GM19035 (cell line): ENCODE results near the gene NINL.
"Not testable (repeated sequence)": the region's sequence is repeated elsewhere in the genome, so short reads cannot be mapped to it uniquely, and the experiment has no call there.

Experiments
- ATAC-seq: cut with Tn5 transposase; IDR thresholded peaks from one replicate; pipeline ENCODE4 v1.9.1; 2021; ENCODE audit not compliant: unreplicated experiment

NINL gene

DNA sequence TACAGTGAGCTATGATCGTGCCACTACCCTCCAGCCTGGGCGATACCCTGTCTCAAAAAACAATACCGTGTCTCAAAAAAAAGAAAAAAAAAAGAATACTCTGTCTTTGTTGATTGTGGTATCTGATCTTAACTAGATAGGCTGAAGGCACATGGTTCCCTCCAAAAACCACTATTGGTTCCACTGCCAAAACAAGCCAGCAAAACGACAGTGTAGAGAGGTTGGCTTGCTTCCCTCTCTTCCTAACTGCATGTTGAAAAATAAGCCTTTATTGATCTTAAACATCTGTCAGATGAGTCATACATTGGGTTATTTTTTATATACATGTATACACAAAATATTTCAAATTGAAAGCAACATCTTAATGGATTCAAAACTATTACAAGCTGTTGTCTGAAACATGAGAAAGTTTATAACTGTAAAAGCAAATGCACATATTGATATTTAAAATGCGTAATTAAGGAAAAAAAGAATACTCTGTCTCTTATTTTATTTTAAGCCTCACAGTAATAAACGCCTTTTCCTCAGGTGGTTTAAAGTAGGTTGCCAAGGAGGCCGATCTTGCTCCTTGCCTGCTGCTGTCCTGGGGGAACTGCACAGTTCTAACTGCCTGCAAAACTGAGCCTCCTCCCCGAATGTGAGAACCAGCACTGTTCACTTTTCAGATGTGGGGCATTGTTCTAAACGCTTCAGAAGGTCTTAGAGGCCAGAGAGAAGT is 7.0 kb upstream of the NINL start:
- ATAC-seq: no peak

DNA sequence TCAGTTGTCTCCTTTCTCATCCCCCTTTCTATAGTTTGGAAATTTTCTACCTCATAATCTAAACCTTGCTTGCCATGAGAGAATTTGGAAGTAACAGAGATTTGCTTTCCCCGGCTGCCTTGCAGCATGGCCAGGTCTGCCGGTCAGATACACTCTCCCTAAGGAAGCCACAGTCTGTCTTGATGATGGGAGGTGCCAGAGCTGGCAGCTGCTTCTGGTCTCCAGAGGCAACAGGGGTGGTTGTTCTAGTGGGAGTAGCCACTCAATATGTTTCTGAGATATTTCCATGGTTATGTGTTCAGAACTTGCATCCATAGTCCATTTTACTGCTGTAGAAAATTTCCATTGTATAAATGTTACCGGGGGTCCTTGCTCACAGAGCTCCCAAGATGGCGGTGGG is 5.4 kb upstream of the NINL start:
- not testable (repeated sequence) for ATAC-seq

DNA sequence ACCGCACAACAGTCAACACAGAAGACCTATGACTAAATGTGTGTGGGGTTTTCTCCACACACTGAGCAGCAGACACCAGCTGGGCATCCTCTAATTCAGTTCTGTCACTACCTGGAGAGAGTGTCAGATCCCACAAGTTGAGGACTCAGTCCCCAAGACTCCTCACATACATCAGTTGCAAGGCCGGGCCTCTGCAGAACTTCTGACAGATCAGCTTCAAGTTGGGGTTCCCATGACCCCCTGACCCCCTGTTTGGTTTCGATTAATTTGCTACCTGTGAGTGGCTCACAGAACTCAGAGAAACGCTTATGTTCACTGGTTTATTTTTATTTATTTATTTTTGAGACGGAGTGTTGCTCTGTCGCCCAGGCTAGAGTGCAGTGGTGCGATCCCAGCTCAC is 3.2 kb upstream of the NINL start:
- ATAC-seq: no peak

DNA sequence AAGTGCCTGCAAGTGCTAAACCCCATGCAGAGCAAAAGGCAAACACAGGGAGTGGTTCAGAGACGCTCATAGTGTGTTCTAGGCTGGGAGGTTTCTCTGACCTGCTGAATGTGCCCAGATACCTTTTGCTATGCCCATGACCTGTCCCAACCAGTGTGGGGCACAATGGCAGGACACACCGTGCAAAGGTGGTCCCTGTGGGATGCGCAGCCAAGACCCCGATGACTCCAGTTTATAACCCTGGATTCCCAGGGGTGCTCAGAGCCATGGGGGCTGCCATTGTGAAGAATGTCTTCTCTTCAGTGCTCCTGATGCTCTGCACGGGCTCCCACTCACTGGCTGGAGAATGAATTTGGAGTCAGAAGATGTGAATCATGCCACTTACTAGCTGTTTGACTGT is 2.2 kb upstream of the NINL start:
- ATAC-seq: no peak

DNA sequence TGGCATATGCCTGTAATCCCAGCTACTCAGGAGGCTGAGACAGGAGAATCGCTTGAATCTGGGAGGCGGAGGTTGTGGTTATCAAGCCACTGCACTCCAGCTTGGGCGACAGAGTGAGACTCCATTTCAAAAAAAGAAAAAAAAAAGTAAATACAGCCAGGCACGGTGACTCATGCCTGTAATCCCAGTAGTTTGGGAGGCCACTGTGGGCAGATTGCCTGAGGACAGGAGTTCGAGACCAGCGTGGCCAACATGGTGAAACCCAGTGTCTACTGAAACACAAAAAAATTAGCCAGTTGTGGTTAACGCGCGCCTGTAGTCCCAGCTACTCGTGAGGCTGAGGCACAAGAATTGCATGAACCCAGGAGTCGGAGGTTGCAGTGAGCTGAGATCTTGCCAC is 1.5 kb upstream of the NINL start:
- no peak for ATAC-seq

DNA sequence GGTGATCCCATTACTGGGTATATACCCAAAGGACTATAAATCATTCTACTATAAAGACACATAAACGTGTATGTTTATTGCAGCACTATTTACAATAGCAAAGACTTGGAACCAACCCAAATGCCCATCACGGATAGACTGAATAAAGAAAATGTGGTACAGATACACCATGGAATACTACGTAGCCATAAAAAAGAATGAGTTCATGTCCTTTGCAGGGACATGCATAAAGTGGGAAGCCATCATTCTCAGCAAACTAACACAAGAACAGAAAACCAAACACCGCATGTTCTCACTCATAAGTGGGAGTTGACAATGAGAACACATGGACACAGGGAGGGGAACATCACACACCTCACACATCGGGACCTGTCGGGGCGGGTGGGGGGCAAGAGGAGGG is 1.7 kb downstream of the NINL start:
- not testable (repeated sequence) for ATAC-seq

DNA sequence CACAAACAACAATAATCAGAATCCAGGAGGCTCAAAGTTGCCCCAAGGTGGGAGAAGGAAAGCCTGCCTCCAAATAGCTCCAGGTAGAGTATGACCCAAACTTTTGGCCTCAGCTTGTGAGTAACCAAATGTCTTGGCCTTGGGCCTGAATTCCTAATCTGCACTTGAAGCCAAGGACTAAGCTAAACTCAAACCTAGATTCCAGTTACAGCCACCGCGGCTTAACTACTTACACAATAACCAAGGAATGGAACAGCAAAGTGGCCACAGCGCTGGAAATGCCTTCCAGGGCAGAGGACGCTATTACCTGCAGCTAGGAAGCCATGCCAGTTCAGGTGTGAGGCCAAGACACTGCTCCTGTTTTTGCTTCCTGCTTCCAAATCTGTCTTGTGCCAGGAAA is 4.6 kb downstream of the NINL start:
- ATAC-seq: no peak

DNA sequence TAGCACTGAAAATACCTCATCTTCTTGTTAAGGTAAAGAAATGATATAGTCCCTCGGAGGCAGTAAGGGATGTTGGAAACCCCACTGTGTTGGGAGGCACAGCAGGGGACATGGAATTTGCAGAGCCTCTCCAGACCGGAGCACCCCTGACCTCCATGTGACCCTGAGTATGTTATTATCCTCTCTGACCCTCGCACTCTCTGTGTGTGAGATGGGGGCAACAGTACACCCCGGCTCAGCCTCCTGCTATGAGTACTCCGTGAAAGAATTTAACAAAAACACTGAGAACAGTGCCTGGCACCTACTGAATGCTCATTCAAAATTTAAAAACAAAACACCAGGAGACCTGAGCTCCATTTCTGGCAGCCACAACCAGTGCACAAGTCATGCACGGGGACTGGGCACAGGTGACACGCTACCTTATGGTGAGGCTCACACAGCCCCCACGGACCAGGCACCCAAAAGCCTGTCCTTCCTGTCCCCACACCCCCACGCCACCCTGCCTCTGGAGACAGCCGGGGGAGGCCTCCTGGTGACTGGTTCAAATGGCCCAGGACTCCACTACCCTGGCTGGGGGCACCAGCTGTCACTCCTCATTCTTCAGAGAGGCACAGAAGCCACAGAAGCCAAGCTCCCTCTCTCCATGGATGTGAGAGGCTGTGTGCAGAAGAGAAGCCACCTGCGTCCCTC is 6.1 kb downstream of the NINL start:
- ATAC-seq: no peak

DNA sequence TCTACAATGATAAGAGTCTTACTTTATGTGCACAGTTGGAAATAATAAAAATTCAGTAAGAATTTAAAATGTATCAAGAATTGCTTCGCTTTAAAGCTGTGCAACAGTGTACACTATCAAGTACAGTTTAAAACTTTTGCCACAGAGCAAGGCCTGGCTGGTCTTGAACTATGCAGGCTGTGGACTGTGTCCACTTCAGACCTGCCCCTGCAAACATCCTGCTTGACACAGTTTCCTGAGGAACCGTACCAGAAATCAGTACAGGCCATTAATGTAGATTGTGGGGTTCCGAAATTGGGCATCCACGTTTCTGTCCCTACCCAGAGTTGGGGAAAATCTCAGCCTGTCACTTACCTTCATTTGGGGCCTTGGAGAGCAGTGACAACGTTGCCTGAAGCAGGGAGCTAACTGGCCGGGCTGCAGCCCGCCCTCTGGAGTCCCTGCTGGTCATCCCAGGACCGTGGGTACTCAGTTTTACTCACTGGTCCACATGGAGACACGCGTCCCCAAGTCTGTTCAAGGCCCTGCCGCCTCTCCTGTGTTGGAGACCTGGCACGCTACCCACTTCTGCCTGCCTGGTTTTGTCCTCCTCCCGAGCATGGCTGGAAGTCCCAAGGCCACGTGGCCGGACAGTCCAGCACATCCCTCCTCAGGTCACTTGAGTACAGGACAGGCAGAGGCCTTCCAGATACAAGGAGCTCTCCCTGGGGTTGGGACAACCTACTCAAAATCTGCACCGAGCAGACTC is 8.4 kb downstream of the NINL start:
- no peak for ATAC-seq

DNA sequence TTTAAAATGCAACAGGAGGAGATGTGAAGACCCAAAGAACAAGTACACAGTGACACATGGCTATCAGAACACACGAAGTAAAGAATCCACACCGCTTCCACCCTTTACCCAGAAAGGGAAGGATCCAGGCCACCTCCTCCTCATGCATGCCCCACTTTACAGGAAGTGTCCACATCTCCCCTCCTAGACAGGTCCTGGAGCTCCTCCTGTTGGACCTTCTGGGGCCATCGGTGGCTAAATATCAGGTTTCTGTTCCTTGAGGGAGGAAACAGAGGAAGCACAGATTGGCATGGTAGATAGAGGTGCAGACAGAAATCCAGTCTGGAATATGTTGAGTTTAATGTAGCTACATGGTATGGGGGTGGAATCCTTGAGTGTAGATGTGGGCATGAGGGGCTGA is 10.9 kb downstream of the NINL start:
- ATAC-seq: no peak

DNA sequence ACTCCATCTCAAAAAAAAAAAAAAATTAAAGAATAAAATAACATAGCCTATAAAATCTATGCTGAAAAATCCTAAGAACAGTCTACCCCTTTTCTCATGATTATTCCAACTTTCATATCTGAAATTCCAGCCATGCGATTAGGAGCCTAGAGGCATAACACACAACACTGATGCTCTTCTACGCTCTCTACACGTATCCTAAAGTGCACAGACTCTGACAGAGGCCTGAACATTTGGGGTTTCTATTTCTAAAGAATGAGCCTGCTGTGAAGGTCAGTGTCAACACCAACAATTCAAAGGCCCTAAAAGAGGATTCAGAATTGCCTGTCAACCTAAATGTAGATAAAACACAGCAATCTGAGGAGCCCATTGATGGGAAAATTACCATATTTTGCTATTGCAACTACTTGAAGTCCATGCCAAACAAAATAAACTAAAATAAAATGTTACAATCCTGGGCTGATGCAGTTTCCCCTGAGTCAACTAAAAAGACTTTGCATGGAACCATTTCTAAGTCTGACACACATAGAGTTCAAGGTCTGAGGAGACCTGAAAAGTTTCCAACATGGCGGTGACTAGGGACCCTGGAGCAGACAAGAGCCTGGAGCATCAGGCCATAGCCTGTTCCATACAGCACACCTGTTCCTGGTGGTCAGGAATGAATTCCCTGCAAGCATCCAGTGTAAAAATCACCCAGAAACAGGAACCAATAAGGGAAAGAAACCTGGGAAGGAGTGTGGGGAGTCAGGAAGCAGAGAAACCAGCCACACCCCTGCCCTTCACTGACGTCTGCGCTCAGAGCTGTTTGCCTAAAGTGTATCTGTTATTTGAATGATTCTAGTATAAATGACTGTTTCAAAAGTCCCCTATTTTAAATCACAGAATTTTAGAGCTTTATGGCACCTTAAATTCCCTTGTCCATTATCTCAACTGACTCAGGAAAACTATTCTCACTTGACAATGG is 11.8 kb downstream of the NINL start:
- ATAC-seq: no peak

DNA sequence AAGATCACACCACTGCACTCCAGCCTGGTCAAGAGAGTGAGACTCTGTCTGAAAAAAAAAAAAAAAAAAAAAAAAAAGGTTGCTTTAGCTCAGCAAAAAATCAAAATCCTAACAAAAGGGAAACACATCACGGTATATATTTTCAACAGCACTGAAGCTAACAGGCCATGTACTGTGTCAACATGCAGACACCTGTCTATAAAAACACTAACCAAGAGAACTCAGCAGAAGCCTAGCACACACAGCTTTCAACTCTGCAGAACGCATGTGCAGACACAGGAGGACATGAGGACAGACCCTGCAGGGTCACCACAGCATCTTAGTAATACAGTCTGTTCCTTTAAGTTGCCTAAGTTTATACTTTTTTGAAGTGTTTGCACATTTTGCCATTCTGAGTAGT is 13.5 kb downstream of the NINL start:
- no peak for ATAC-seq

DNA sequence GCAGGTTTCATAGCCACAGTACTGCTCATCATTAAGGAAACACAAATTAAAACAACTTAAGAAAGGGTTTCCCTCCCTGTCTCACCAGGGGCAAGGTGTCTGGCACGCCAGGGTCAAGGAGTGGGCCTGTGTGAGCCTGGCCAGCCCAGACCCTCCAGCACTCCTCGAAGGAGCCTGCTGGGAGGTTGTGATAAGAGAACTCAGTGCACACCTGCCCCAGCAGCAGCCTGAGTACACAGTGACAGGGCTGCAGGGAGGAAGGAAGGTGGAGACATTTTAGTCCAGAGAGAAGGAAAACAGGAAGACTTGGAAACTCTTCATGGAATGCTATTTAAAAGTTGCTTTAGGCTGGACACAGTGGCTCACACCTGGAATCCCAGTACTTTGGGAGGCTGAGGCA is 14.1 kb downstream of the NINL start:
- no peak for ATAC-seq

DNA sequence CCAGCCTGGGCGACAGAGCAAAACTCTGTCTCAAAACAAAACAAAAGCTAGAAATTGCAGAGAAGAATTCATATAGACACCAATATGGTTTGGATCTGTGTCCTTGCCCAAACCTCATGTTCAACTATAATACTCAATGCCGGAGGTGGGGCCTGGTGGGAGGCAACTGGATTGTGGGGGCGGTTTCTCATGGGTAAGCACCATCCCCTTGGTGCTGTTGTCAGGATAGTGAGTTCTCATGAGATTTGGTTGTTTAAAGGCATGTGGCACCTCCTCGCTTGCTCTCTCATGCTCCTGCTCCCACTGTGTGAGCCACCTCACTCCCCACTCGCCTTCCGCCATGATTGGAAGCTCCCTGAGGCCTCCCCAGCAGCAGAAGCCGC is 15.2 kb downstream of the NINL start:
- ATAC-seq: no peak

DNA sequence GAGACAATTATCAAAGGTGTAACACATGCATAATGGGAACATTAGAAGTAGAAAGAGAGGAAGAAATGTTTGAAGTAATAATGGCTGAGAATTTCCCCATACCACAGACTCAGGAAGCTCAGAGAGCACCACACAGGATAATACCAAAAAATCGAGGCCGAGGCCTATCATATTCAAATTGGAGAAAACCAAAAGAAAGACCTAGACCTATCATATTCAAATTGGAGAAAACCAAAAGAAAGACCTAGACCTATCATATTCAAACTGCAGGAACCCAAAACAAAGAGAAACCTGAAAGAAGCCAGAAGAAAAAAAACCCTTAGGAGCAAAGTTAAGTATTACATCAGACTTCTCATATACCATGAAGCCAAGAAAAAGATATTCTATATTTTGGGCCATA is 18.0 kb downstream of the NINL start:
- no peak for ATAC-seq

DNA sequence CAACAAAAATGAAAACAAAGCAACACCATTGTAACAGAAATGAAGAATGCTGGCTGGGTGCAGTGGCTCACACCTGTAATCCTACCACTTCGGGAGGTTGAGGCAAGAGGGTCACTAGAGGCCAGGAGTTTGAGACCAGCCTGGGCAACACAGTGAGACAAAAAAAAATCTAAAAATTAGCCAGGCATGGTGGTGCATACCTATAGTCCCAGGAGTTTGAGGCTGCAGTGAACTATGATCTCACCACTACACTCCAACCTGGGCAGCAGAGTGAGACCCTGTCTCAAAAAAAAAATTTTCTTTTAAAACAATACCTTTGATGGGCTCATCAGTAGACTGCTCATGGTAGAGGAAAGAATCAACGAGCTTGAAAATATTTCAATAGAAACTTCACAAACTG is 18.5 kb downstream of the NINL start:
- no peak for ATAC-seq

DNA sequence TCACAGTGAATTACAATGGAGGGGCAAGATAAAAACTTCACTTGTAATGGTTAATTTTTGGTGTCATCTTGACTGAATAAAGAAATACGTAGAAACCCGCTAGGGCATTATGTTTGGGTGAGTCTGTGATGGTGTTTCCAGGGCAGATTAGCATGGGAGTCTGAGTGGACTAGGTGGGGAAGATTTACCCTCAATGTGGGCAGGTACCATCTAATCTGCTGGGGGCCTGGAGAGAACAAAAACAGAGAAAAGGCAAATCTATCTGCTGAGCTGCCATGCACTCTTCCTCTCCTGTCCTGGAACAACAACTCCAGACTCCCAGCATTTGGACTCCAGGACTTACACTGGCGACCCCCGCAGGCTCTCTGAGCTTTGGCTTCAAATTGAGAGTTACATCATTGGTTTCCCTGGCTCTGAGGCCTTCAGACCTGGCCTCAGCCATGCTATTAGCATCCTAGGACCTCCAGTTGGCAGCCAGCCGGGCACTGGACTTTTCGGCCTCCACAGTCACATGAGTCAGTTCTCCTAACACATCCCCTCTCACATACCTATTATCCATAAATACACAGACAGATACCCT is 19.7 kb downstream of the NINL start:
- no peak for ATAC-seq

DNA sequence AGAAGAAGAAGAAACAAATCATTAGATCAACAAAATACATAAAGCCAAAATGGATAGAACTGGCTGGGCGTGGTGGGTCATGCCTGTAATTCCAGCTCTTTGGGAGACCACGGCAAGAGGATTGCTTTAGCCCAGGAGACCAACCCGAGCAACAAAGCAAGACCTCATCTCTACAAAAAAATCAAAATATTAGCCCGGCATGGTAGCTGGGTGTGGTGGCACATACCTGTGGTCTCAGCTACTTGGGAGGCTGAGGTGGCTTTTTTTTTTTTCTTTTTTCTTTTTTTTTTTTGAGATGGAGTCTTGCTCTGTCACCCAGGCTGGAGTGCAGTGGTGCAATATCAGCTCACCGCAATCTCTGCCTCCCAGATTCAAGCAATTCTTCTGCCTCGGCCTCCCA is 21.5 kb downstream of the NINL start:
- ATAC-seq: no peak

DNA sequence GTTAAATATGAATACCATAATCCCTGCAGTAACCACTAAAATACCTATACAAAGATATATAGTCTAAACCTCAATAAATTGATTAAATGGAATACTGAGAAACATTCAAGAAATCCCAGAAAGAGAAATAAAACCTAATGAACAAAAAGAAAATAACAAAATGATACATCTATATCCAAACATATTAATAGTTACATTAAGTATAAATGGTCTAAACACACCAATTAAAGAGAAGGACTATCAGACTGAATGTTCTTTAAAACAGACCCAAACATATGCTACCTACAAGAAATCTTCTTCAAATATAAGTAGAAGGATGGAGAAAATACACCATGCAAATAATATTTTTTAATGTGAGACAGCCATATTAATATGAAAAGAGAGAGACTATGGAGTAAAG is 22.0 kb downstream of the NINL start:
- no peak for ATAC-seq

DNA sequence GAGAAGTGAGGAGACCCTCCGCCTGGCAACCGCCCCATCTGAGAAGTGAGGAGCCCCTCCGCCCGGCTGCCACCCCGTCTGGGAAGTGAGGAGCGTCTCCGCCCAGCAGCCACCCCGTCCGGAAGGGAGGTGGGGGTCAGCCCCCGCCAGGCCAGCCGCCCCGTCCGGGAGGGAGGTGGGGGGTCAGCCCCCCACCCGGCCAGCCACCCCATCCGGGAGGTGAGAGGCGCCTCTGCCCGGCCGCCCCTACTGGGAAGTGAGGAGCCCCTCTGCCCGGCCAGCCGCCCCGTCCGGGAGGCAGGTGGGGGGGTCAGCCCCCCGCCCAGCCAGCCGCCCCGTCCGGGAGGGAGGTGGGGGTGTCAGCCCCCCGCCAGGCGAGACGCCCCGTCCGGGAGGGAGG is 23.6 kb downstream of the NINL start:
- not testable (repeated sequence) for ATAC-seq

DNA sequence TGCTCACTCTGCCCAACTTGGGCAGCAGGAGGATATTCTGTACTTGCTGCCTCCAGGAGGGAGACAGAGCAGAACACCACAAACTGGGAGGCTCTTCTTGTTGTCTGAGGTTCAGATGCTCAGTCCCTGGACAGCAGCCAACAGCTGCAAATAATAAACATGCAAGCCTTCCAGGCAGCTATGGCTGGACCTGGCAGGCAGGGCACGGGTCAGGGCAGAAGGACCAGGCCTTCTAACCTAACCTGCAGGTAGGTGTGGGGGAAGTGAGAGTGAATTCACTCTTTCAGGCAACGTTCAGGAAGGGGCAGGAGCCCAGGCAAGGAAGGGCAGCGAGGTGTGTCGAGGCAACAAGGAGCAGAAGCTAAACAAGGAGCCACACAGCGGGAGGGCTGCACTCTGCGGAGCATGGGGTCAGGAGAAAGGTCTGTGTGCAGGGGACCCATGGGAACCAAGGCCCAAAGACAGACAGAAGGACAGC is 31.5 kb downstream of the NINL start:
- no peak for ATAC-seq
